Epithelial cell of proximal tubule (primary cell): Measurements from ENCODE around the gene RPE65. TPM values are rescaled to one million over a fixed set of nuclear protein-coding genes. Genes with fewer than 3 reads are reported as not detected.
"Not testable (repeated sequence)": the region's sequence is repeated elsewhere in the genome, so short reads cannot be mapped to it uniquely, and the experiment has no call there.

ENCODE experiments used
- DNase-seq: peaks from one replicate; pipeline ENCODE4 v3.0.0-alpha.2; 2011; ENCODE audit warnings: low read depth
- H3K4me3 ChIP-seq: 2 replicates; pipeline ENCODE4 v1.5.1; 2011; ENCODE audit warnings: low read depth, mild to moderate bottlenecking, low read length
- total RNA-seq: library from RNA; depleted of rRNA; stranded (reverse); fragments of >200 nt; gene quantifications from 2 replicates; pipeline ENCODE4 v1.2.3, GENCODE V29; 2015
- TF ChIP-seq, protein P1 (sequence below): conservative IDR thresholded peaks from 2 replicates; pipeline ENCODE4 v1.5.1; 2012; ENCODE audit warnings: low read depth, mild to moderate bottlenecking, low read length

Gene RPE65
- total RNA-seq, 1 donor from 2014 or later, result not detected

DNA sequence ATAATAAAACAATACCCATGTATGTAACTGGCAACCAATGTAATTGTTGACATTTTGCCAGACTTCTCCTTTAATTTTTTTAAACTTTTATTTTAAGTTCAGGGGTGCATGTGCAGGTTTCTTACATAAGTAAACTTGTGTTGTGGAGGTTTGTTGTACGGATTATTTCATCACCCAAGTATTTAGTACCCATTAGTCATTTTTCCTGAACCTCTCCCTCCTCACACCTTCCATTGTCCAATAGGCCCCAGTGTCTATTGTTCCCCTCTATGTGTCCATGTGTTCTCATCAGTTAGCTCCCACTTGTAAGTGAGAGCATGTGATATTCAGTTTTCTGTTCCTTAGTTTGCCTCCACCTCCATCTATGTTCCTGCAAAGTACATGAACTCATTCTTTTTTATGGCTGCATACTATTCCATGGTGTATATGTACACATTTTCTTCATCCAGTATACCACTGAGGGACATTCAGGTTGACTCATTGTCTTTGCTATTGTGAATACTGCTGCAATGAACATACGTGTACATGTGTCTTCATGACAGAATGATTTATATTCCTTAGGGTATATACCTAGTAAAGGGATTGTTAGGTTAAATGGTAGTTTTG is 40.4 kb upstream of the RPE65 start:
- DNase-seq, result no peak
- TF ChIP-seq, protein P1, sequence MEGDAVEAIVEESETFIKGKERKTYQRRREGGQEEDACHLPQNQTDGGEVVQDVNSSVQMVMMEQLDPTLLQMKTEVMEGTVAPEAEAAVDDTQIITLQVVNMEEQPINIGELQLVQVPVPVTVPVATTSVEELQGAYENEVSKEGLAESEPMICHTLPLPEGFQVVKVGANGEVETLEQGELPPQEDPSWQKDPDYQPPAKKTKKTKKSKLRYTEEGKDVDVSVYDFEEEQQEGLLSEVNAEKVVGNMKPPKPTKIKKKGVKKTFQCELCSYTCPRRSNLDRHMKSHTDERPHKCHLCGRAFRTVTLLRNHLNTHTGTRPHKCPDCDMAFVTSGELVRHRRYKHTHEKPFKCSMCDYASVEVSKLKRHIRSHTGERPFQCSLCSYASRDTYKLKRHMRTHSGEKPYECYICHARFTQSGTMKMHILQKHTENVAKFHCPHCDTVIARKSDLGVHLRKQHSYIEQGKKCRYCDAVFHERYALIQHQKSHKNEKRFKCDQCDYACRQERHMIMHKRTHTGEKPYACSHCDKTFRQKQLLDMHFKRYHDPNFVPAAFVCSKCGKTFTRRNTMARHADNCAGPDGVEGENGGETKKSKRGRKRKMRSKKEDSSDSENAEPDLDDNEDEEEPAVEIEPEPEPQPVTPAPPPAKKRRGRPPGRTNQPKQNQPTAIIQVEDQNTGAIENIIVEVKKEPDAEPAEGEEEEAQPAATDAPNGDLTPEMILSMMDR, result no peak
- H3K4me3 ChIP-seq, result no peak overlapping the region

DNA sequence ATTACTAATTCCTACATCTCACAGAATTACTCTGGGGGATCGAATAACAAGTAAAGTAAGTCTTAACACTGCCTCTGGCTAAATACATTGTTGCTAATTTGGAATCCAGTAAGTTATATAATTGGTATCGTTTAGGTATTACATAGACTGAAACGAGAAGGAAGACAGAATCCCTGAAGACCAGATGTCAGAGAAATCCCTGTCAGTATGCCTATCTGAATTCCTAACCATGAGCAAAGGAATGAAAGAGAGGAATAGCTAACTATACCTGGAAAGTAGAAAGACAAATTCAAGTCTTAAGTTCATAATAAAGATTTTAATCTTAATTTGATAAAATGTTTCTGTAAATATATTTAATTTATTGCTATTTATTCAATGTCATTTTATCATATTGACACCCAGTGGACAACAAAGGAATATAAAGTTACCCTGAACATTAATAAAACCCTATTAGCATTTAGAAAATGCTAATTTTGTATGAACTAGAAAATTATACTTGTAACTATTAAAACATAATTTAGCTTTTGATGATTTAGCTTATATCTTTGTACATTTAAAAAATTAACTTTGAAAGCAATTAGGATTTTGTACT is 35.8 kb upstream of the RPE65 start:
- no peak for DNase-seq
- TF ChIP-seq, protein P1, result no peak
- no peak overlapping the region for H3K4me3 ChIP-seq

DNA sequence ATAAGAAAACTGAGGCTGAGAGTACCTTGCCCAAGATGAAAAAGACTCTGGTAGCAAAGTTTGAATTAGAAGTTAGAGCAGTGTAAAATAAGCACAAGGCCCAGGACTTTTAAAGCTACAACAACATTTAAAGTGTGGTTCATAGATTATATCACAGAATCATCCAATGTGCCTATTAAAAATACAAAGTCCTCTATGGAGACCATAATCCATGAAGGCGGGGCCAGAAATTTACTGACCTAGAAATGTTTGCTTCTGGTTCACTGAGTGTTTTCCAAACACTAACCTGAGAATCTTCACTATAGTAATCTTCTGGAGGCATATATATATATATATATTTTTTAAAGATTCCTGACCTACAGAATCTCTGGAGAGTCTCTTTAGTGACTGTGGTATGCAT is 34.9 kb upstream of the RPE65 start:
- no peak for DNase-seq

DNA sequence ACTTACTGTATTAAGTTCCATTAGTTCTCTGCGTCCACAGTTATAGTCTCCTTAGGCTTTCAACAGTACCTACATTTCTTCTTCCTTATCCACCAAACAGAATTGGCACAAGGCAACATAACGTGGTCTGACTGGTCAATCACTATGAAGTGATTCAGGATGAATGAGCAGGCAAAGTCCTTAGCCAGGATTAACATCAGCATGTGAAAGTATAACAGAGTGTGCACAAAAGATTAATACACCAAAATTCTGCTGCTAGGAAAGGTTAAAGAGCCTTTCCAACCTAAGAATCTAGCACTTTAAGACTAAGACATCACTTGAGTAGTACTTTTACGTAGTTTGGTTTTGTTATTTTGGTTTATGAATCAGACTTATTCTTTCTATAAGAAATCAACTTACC is 31.3 kb upstream of the RPE65 start:
- TF ChIP-seq, protein P1, result no peak
- DNase-seq, result no peak
- H3K4me3 ChIP-seq, result no peak overlapping the region

More for the DNA sequence above, 34.9 kb upstream of the RPE65 start:
- TF ChIP-seq, protein P1, result no peak
- no peak overlapping the region for H3K4me3 ChIP-seq

DNA sequence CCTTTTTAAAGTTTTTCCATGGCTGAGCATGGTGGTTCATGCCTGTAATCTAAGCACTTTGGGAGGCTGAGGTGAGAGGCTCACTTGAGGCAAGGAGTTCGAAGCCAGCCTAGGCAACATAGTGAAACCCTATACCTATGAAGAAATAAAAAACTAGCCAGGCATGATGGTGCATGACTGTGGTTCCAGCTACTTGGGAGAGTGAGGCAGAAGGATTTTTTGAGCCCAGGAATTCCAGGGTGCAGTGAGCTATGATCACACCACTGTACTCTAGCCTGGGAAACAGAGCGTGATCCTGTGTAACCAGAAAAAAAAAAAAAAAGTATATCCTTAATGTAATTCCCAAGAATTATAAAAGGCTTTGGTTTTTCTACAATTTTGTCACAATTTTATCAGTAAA is 29.7 kb upstream of the RPE65 start:
- TF ChIP-seq, protein P1, result no peak
- peak; percentile 53 for DNase-seq
- H3K4me3 ChIP-seq, result no peak overlapping the region

DNA sequence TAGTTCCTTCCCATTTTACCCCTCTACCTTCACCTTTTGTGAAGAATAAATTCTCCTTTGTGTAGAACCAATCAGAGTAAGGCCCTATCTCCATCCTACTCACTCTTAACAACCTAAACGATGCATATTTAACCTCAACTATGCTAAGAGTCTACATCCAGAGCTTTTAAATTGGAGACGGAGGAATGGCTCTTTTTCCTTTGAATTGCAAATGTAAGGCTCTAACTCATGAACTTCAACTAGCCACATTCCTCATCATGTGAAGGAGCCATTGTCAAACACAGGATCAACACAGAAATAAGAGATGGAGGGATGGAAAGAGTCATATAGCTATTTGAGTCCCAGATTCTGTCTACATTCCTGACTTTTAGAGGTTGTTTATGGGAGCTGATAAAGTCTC is 28.9 kb upstream of the RPE65 start:
- TF ChIP-seq, protein P1, result no peak
- no peak overlapping the region for H3K4me3 ChIP-seq
- DNase-seq, result no peak

DNA sequence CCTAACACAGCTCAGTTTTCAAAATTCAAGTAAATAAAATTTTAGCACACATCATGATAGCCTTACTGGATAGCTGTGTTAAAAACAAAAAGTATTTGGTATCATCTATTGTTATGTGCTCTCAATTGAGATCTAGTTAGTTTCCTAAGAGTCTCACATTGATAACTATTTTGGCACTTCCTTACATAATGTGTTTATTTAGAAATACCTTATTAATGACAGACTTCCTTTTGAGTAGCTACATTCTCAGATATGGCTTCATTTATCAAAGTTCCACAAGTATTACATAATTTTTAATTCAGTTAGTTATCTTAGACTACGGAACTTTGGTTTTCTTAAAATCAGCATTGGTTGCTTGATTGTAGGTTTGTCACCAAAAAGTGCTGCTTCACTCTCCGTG is 26.9 kb upstream of the RPE65 start:
- not testable (repeated sequence) for H3K4me3 ChIP-seq, DNase-seq
